Osteocyte (in vitro differentiated cells): ENCODE results near the gene TRIM66. TPM values are rescaled to one million over a fixed set of nuclear protein-coding genes. Genes with fewer than 3 reads are reported as not detected.

Experiments used
- DNase-seq: peaks from one replicate; pipeline ENCODE4 v3.0.0; 2021; ENCODE audit warnings: mixed read lengths; ENCODE audit not compliant: unreplicated experiment; ENCODE audit errors: extremely low spot score
- H3K27ac Mint-ChIP-seq: one replicate; pipeline ENCODE4 v1.8.0; 2021; ENCODE audit warnings: mild to moderate bottlenecking, mixed read lengths; ENCODE audit not compliant: unreplicated experiment
- H3K27me3 Mint-ChIP-seq: one replicate; pipeline ENCODE4 v1.8.0; 2021; ENCODE audit warnings: mixed read lengths; ENCODE audit not compliant: unreplicated experiment
- H3K36me3 Mint-ChIP-seq: one replicate; pipeline ENCODE4 v1.8.0; 2021; ENCODE audit warnings: mixed read lengths; ENCODE audit not compliant: unreplicated experiment
- H3K4me1 Mint-ChIP-seq: one replicate; pipeline ENCODE4 v1.8.0; 2021; ENCODE audit warnings: mixed read lengths; ENCODE audit not compliant: unreplicated experiment
- H3K4me3 Mint-ChIP-seq: one replicate; pipeline ENCODE4 v1.8.0; 2021; ENCODE audit warnings: mild to moderate bottlenecking, moderate library complexity, mixed read lengths; ENCODE audit not compliant: unreplicated experiment
- H3K9me3 Mint-ChIP-seq: one replicate; pipeline ENCODE4 v1.8.0; 2021; ENCODE audit warnings: mixed read lengths; ENCODE audit not compliant: unreplicated experiment
- total RNA-seq: library from RNA; stranded (reverse); gene quantifications from 2 replicates; pipeline ENCODE4 v1.2.1, GENCODE V29; 2021
- TF ChIP-seq, protein P1 (sequence below): fragments of 200-600 bp; sonication (generic); IDR thresholded peaks from 2 replicates; pipeline ENCODE4 v1.5.0; 2021; ENCODE audit warnings: antibody characterized with exemption, mild to moderate bottlenecking, moderate library complexity

The TRIM66 gene
- total RNA-seq, 1 donor from 2014 or later: 10.0 TPM

DNA sequence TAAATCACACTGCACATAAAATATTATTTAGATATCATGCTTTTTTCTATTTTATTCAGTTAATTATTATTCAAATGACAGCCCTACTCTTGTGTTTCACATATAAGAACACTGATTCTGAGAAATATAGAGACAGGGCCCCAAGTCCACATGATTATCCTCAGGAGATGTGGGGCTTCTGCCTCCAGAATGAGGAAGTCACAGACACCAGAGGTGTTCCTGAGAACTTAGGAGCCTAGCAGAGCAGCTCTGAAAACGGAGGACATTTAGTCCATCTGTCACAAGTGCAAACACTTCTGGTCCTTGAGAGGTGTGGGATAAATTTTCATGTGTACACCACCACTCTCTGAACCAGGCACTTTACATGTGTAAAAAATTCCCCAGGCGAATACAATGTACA lies 26.2 kb downstream of the TRIM66 start:
- Mint-ChIP-seq H3K27ac (no peak overlapping the region), H3K36me3 (peaks cover 8% of the 10 kb centered on the region), H3K9me3 (peaks cover 3% of the 10 kb centered on the region), H3K27me3 (no peaks in the 10 kb centered on the region), H3K4me1 (no peaks in the 10 kb centered on the region), H3K4me3 (no peak overlapping the region)
- no peak for DNase-seq
- TF ChIP-seq, protein P1, sequence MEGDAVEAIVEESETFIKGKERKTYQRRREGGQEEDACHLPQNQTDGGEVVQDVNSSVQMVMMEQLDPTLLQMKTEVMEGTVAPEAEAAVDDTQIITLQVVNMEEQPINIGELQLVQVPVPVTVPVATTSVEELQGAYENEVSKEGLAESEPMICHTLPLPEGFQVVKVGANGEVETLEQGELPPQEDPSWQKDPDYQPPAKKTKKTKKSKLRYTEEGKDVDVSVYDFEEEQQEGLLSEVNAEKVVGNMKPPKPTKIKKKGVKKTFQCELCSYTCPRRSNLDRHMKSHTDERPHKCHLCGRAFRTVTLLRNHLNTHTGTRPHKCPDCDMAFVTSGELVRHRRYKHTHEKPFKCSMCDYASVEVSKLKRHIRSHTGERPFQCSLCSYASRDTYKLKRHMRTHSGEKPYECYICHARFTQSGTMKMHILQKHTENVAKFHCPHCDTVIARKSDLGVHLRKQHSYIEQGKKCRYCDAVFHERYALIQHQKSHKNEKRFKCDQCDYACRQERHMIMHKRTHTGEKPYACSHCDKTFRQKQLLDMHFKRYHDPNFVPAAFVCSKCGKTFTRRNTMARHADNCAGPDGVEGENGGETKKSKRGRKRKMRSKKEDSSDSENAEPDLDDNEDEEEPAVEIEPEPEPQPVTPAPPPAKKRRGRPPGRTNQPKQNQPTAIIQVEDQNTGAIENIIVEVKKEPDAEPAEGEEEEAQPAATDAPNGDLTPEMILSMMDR: no peak

GRCh38 chr11:8654503-8654902 lies 28.0 kb downstream of the TRIM66 start:
- Mint-ChIP-seq H3K36me3 (peaks cover 8% of the 10 kb centered on the region), H3K27me3 (no peaks in the 10 kb centered on the region), H3K27ac (no peak overlapping the region), H3K9me3 (peaks cover 3% of the 10 kb centered on the region), H3K4me3 (no peak overlapping the region), H3K4me1 (peaks cover 3% of the 10 kb centered on the region)
- DNase-seq: no peak
- TF ChIP-seq, protein P1: no peak

GRCh38 chr11:8652140-8652539 lies 30.3 kb downstream of the TRIM66 start:
- TF ChIP-seq, protein P1: no peak
- DNase-seq: no peak
- Mint-ChIP-seq H3K27ac (no peak overlapping the region), H3K36me3 (peaks cover 7% of the 10 kb centered on the region), H3K27me3 (no peaks in the 10 kb centered on the region), H3K4me1 (peaks cover 6% of the 10 kb centered on the region), H3K4me3 (no peak overlapping the region), H3K9me3 (peaks cover 3% of the 10 kb centered on the region)

- Mint-ChIP-seq H3K9me3 (peaks cover 3% of the 10 kb centered on the region), H3K36me3 (peaks cover 7% of the 10 kb centered on the region), H3K27me3 (no peaks in the 10 kb centered on the region), H3K4me3 (no peak overlapping the region), H3K4me1 (peaks cover 6% of the 10 kb centered on the region), H3K27ac (no peak overlapping the region)
- no peak for DNase-seq
- TF ChIP-seq, protein P1: no peak
Observed at GRCh38 chr11:8650401-8650990, 32.0 kb downstream of the TRIM66 start.

DNA sequence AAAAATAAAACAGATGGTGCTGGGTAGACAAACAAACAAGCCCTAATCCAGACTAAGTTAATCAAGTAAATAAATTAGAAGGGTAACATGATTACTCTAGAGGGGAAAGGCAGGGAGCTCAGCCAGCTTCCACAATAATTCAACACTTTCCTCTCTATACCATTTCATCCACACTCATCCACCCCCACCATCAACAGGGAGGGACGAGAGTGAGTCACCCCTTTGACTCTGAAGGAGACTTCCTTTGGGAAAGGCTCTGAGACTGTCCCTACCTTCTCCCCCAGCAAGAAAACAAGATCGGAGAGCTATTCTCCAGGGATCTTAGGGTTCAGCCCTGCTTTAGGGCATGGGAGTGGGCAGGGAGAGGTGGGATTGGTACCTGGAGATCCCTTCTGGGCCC lies 33.1 kb downstream of the TRIM66 start:
- Mint-ChIP-seq H3K9me3 (peaks cover 3% of the 10 kb centered on the region), H3K27me3 (no peaks in the 10 kb centered on the region), H3K4me1 (peaks cover 6% of the 10 kb centered on the region), H3K27ac (no peak overlapping the region), H3K4me3 (no peak overlapping the region), H3K36me3 (peaks cover 6% of the 10 kb centered on the region)
- TF ChIP-seq, protein P1: no peak
- DNase-seq: no peak
